SK-N-SH (cell line): Measurements from ENCODE around the gene SUPT3H. TPM values are rescaled to one million over a fixed set of nuclear protein-coding genes. Genes with fewer than 3 reads are reported as not detected.

ENCODE experiments used
- CTCF ChIA-PET: fragments of 300-600, 350-600 bp; formaldehyde crosslinking; extraction: SDS; loops from one replicate; lab custom pipeline; 2021; lab: Yijun Ruan, JAX
- POLR2A ChIA-PET: fragments of 350-600 bp; sonication (Branson Sonifier 250); formaldehyde crosslinking; extraction: SDS; loops from one replicate; lab custom pipeline; 2020; ENCODE audit warnings: antibody characterized with exemption, inconsistent platforms; lab: Yijun Ruan, JAX
- DNase-seq: peaks from one replicate; pipeline ENCODE4 v3.0.0; 2012
- H2AFZ ChIP-seq: fragments of 200-600 bp; sonication (generic); 2 replicates; pipeline ENCODE4 v1.8.1; 2016; ENCODE audit warnings: antibody characterized with exemption, mild to moderate bottlenecking, low read depth
- H3F3A ChIP-seq: fragments of 200-600 bp; sonication (generic); replicated peaks from 2 replicates; pipeline ENCODE3; 2016; ENCODE audit warnings: antibody characterized with exemption, mild to moderate bottlenecking; ENCODE audit not compliant: insufficient read depth
- H3K27ac ChIP-seq, 2 experiments: fragments of 200-500 bp in 1 of 2; fragments of 200-600 bp in 1 of 2; sonication (Bioruptor generic) in 1 of 2; sonication (generic), shearing (Covaris generic) in 1 of 2; 2 replicates each; pipeline versions ENCODE4 v1.5.1 to v1.6.1; 2014 to 2016; ENCODE audit warnings: low read depth in 2 of 2, inconsistent platforms in 1 of 2, low read length in 1 of 2, mild to moderate bottlenecking in 1 of 2, mixed read lengths in 1 of 2
- H3K27me3 ChIP-seq: fragments of 200-600 bp; sonication (generic), shearing (Covaris generic); 2 replicates; pipeline ENCODE4 v1.6.1; 2016; ENCODE audit warnings: mixed run types; ENCODE audit not compliant: insufficient read depth
- H3K36me3 ChIP-seq, 2 experiments: fragments of 200-500 bp in 1 of 2; fragments of 200-600 bp in 1 of 2; sonication (Bioruptor generic) in 1 of 2; sonication (generic) in 1 of 2; replicated peaks in 1 of 2; 2 replicates each; pipeline versions ENCODE3 to v1.5.1; 2014 to 2016; ENCODE audit warnings: low read length in 1 of 2, mild to moderate bottlenecking in 1 of 2; ENCODE audit not compliant: insufficient read depth in 2 of 2, control insufficient read depth in 1 of 2
- H3K4me1 ChIP-seq, 2 experiments: fragments of 200-500 bp in 1 of 2; fragments of 200-600 bp in 1 of 2; sonication (Bioruptor generic) in 1 of 2; sonication (generic), shearing (Covaris generic) in 1 of 2; 2 replicates each; pipeline versions ENCODE4 v1.5.1 to v1.6.1; 2014 to 2016; ENCODE audit warnings: low read depth in 1 of 2, low read length in 1 of 2, mixed run types in 1 of 2; ENCODE audit not compliant: insufficient read depth in 2 of 2, control insufficient read depth in 1 of 2
- H3K4me2 ChIP-seq: fragments of 200-600 bp; sonication (generic), shearing (Covaris generic); 2 replicates; pipeline ENCODE4 v1.6.1; 2017; ENCODE audit warnings: mixed run types
- H3K4me3 ChIP-seq, 2 experiments: fragments of 200-500 bp in 1 of 2; fragments of 200-600 bp in 1 of 2; sonication (Bioruptor generic) in 1 of 2; sonication (generic), shearing (Covaris generic) in 1 of 2; 2 replicates each; pipeline versions ENCODE4 v1.5.1 to v1.8.1; 2014 to 2016; ENCODE audit warnings: low read depth in 2 of 2, inconsistent platforms in 1 of 2, low read length in 1 of 2, mild to moderate bottlenecking in 1 of 2, mixed read lengths in 1 of 2, moderate library complexity in 1 of 2
- H3K79me2 ChIP-seq: fragments of 200-600 bp; sonication (generic); 2 replicates; pipeline ENCODE4 v1.8.1; 2017; ENCODE audit warnings: mild to moderate bottlenecking; ENCODE audit not compliant: insufficient read depth
- H3K9ac ChIP-seq: fragments of 200-600 bp; sonication (generic); 2 replicates; pipeline ENCODE4 v1.6.1; 2017; ENCODE audit warnings: mixed run types
- H3K9me2 ChIP-seq: fragments of 200-600 bp; sonication (generic); 2 replicates; pipeline ENCODE4 v1.6.1; 2017; ENCODE audit warnings: mixed run types
- H3K9me3 ChIP-seq: fragments of 200-600 bp; sonication (generic); 2 replicates; pipeline ENCODE4 v1.6.1; 2017; ENCODE audit warnings: mixed run types, mild to moderate bottlenecking, moderate library complexity
- H4K20me1 ChIP-seq: fragments of 200-600 bp; sonication (generic); 2 replicates; pipeline ENCODE4 v1.6.1; 2017; ENCODE audit warnings: mild to moderate bottlenecking, mixed run types; ENCODE audit not compliant: insufficient read depth
- ELF1 ChIP-seq: IDR thresholded peaks from 2 replicates; pipeline ENCODE4 v1.4.0; 2012
- EZH2phosphoT487 ChIP-seq: fragments of 200-600 bp; sonication (generic); IDR thresholded peaks from 2 replicates; pipeline ENCODE4 v1.6.1; 2017; ENCODE audit warnings: low read depth, mixed run types, mild to moderate bottlenecking, antibody characterized with exemption, moderate library complexity, borderline replicate concordance
- FOXM1 ChIP-seq: IDR thresholded peaks from 2 replicates; pipeline ENCODE4 v1.4.0; 2012; ENCODE audit warnings: low read depth, mild to moderate bottlenecking
- IRF3 ChIP-seq: fragments of 150-350 bp; IDR thresholded peaks from 2 replicates; pipeline ENCODE4 v1.6.1; 2016; ENCODE audit warnings: mild to moderate bottlenecking, low read depth, low read length
- JUND ChIP-seq: IDR thresholded peaks from 2 replicates; pipeline ENCODE4 v1.4.0; 2012
- MEF2A ChIP-seq: IDR thresholded peaks from 2 replicates; pipeline ENCODE4 v1.4.0; 2012; ENCODE audit warnings: low read depth, borderline replicate concordance
- MXI1 ChIP-seq: IDR thresholded peaks from 2 replicates; pipeline ENCODE4 v1.6.1; 2012; ENCODE audit warnings: mild to moderate bottlenecking, low read depth, low read length, improper control_type of control experiment
- NRF1 ChIP-seq: IDR thresholded peaks from 2 replicates; pipeline ENCODE4 v1.6.1; 2012; ENCODE audit warnings: low read depth, mild to moderate bottlenecking, low read length
- REST ChIP-seq: IDR thresholded peaks from 2 replicates; pipeline ENCODE4 v1.6.1; 2012; ENCODE audit warnings: mild to moderate bottlenecking, low read depth, low read length, moderate library complexity
- RXRA ChIP-seq: IDR thresholded peaks from 2 replicates; pipeline ENCODE4 v1.4.0; 2012; ENCODE audit warnings: low read depth, mild to moderate bottlenecking, borderline replicate concordance
- SIN3A ChIP-seq: IDR thresholded peaks from 2 replicates; pipeline ENCODE4 v1.6.1; 2012; ENCODE audit warnings: low read depth, mild to moderate bottlenecking, low read length, moderate library complexity, borderline replicate concordance
- TAF1 ChIP-seq: IDR thresholded peaks from 2 replicates; pipeline ENCODE4 v1.6.1; 2012; ENCODE audit warnings: low read depth, mild to moderate bottlenecking, low read length, moderate library complexity, borderline replicate concordance
- TCF12 ChIP-seq: IDR thresholded peaks from 2 replicates; pipeline ENCODE4 v1.4.0; 2012
- TEAD4 ChIP-seq: IDR thresholded peaks from 2 replicates; pipeline ENCODE4 v1.4.0; 2012; ENCODE audit warnings: mild to moderate bottlenecking, borderline replicate concordance; ENCODE audit not compliant: insufficient read depth
- polyA plus RNA-seq, 3 experiments: library from polyadenylated mRNA; depleted of rRNA; stranded (reverse); fragments of >200 nt; gene quantifications; 2 replicates each; pipeline ENCODE4 v1.2.3, GENCODE V29; 2012
- TF ChIP-seq, protein P1 (sequence below): IDR thresholded peaks from 2 replicates; pipeline ENCODE4 v1.4.0; 2012; ENCODE audit warnings: low read depth
- TF ChIP-seq, protein P2 (sequence below): fragments of 200-600 bp; sonication (generic); IDR thresholded peaks from 2 replicates; pipeline ENCODE4 v1.6.1; 2017; ENCODE audit warnings: antibody characterized with exemption, mild to moderate bottlenecking, moderate library complexity
- TF ChIP-seq, protein P3 (sequence below): IDR thresholded peaks from 2 replicates; pipeline ENCODE4; 2012

SUPT3H gene
- polyA plus RNA-seq, 1 of the 3 experiments (the other 2 are of a cell fraction): 10.9 TPM

- Histone ChIP-seq H3F3A (no peaks in the 10 kb centered on the region), H3K4me3 (no peak overlapping the region), H3K4me1 (peaks cover 0 to 4% of the 10 kb centered on the region in 2 experiments; a peak in 3 of 4 replicates), H3K4me2 (no peak overlapping the region), H2AFZ (no peak overlapping the region), H3K79me2 (no peaks in the 10 kb centered on the region), H4K20me1 (no peaks in the 10 kb centered on the region), H3K36me3 (no peaks in the 10 kb centered on the region), H3K9me3 (no peaks in the 10 kb centered on the region), H3K9ac (no peak overlapping the region), H3K27me3 (no peaks in the 10 kb centered on the region), H3K9me2 (no peaks in the 10 kb centered on the region), H3K27ac (no peak overlapping the region)
- TF ChIP-seq REST (no peak), TAF1 (no peak), TCF12 (no peak), TEAD4 (no peak), FOXM1 (no peak), MEF2A (no peak), MXI1 (no peak), NRF1 (no peak), IRF3 (no peak), RXRA (no peak), JUND (no peak), EZH2phosphoT487 (no peak), ELF1 (no peak), SIN3A (no peak)
- TF ChIP-seq, protein P1, sequence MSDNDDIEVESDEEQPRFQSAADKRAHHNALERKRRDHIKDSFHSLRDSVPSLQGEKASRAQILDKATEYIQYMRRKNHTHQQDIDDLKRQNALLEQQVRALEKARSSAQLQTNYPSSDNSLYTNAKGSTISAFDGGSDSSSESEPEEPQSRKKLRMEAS: no peak
- TF ChIP-seq, protein P2, sequence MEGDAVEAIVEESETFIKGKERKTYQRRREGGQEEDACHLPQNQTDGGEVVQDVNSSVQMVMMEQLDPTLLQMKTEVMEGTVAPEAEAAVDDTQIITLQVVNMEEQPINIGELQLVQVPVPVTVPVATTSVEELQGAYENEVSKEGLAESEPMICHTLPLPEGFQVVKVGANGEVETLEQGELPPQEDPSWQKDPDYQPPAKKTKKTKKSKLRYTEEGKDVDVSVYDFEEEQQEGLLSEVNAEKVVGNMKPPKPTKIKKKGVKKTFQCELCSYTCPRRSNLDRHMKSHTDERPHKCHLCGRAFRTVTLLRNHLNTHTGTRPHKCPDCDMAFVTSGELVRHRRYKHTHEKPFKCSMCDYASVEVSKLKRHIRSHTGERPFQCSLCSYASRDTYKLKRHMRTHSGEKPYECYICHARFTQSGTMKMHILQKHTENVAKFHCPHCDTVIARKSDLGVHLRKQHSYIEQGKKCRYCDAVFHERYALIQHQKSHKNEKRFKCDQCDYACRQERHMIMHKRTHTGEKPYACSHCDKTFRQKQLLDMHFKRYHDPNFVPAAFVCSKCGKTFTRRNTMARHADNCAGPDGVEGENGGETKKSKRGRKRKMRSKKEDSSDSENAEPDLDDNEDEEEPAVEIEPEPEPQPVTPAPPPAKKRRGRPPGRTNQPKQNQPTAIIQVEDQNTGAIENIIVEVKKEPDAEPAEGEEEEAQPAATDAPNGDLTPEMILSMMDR: no peak
- TF ChIP-seq, protein P3, sequence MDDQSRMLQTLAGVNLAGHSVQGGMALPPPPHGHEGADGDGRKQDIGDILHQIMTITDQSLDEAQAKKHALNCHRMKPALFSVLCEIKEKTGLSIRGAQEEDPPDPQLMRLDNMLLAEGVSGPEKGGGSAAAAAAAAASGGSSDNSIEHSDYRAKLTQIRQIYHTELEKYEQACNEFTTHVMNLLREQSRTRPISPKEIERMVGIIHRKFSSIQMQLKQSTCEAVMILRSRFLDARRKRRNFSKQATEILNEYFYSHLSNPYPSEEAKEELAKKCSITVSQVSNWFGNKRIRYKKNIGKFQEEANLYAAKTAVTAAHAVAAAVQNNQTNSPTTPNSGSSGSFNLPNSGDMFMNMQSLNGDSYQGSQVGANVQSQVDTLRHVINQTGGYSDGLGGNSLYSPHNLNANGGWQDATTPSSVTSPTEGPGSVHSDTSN: no peak
- POLR2A ChIA-PET: no interaction called here
- CTCF ChIA-PET: interaction anchor here (1.5 kb wide), 1 partner anchor 194 kb away, joined by 3 read pairs; no protein-coding TSS in a partner anchor
- no peak for DNase-seq
Observed at GRCh38 chr6:44850312-44850711, 527.4 kb downstream of the SUPT3H start.
